ENCODE data around the gene STUB1.

- TF ChIP-seq CTCF (IDR thresholded peaks at IDR 0.05), result peak; percentile 8 to 28 (median 9)
- no peak for TF ChIP-seq POLR2A (IDR thresholded peaks at IDR 0.05; ENCODE audit: low read depth)
Observed at GRCh38 chr16:648071-648780, 32.0 kb upstream of the STUB1 start.
